ENCODE results near the gene NAIF1.
"Not testable (repeated sequence)": the region's sequence is repeated elsewhere in the genome, so short reads cannot be mapped to it uniquely, and the experiment has no call there.

NAIF1 gene

DNA sequence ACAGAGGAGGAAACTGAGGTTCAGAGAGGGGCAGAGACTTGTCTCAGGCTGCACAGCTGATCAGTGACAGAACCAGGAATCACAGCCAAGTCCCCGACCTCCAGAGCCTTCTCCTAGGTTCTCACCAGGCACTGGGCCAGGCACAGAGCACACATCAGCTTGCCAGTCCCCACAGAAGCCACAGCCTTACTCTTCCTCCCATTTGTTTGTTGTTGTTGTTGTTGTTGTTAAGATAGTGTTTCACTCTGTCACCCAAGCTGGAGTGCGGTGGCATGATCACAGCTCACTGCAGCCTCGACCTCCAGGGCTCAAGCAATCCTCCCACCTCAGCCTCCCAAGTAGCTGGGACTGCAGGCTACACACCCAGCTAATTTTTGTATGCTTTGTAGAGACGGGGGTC lies 41.4 kb downstream of the NAIF1 start:
- DNase-seq: no peak

DNA sequence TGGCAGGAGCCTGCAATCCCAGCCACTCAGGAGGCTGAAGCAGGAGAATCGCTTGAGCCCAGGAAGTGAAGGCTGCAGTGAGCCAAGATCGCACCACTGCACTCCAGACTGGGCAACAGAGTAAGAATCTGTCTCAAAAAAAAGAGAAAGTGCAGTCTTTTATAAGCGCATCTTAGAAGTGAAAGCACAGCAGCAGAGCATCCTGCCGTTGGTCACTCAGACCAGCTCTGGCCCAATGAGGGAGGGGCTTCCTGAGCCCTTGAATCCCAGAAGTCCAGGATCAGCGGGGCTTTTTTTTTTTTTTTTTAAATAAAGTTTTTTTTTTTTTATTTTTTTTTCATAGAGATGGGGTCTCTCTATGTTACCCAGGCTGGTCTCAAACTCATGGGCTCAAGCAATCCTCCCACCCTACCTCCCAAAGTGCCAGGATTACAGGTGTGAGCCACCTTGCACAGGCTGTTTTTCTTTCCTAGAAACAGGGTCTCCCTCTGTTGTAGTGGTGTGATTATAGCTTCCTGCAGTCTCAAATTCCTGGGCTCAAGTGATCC lies 42.3 kb downstream of the NAIF1 start:
- no peak for DNase-seq

DNA sequence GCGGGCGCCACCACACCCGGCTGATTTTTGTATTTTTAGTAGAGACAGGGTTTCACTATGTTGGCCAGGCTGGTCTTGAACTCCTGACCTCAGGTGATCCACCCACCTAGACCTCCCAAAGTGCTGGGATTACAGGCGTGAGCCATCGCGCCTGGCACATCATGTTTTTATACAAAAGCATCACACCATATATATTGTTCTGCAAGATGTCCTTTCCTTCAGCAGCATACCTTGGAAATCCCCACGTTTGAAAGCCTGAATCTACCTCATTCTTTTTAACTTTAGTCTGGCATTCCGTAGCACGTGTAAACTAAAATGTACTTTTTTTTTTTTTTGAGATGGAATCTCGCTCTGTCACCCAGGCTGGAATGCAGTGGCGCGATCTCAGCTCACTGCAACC lies 43.4 kb downstream of the NAIF1 start:
- DNase-seq: not testable (repeated sequence)

GRCh38 chr9:128022886-128023285 lies 44.2 kb downstream of the NAIF1 start:
- DNase-seq: no peak

DNA sequence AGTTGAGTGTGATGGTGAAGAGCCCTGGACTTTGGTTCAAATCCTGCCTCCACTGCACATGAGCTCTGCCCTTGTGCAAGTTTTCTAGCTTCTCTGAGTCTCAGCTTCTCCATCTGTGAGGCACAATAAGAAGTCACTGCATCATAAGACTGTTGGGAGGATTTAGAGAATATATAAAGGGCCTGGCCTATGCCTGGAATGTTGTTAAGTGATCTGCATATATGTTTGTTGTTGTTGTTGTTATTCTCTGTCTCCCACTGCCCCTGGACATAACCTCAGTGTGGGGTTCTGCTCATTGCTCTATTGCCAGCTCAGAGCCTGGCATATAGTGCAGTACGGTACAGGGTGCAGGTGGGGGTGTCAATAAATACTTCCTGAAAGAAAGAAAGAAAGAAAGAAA lies 46.0 kb downstream of the NAIF1 start:
- no peak for DNase-seq

GRCh38 chr9:128020692-128021091 lies 46.4 kb downstream of the NAIF1 start:
- no peak for DNase-seq

GRCh38 chr9:128015696-128016095 lies 51.4 kb downstream of the NAIF1 start:
- DNase-seq: no peak
